ACHN (cell line): ENCODE data around the gene CXXC5.

Experiments used
- DNase-seq: peaks from one replicate; pipeline ENCODE4 v3.0.0-alpha.2; 2015
- in situ Hi-C: cut with HindIII; loops from 2 replicates; pipeline ENCODE4 v1.10.0; 2017; ENCODE audit warnings: low sequenced_read_pairs, low pct_ligation_motif_present, low pct_unique_long_range_greater_than_20kb

CXXC5 gene

DNA sequence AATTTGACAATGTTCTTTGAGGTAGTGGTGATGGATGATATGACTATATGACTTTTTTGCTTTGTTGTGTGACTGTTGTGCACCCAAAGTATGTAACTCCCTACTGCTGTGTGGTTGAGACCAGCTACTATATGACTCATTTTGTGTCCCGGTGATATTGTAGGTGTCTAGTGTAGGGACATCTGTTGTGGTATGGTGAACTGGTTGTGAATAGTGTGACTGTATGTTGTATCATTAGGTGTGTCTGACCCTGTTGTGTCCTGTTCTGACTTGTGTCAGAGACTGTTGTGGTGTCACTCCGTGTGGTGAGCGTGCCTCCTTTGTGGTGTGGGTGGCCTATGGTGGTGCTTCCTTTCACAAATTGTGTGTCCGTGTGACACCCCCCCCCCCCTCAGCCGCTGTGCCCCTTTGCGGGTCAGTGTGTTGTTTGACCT lies 11.2 kb upstream of the CXXC5 start:
- in situ Hi-C loops, result no loop called here
- no peak for DNase-seq

DNA sequence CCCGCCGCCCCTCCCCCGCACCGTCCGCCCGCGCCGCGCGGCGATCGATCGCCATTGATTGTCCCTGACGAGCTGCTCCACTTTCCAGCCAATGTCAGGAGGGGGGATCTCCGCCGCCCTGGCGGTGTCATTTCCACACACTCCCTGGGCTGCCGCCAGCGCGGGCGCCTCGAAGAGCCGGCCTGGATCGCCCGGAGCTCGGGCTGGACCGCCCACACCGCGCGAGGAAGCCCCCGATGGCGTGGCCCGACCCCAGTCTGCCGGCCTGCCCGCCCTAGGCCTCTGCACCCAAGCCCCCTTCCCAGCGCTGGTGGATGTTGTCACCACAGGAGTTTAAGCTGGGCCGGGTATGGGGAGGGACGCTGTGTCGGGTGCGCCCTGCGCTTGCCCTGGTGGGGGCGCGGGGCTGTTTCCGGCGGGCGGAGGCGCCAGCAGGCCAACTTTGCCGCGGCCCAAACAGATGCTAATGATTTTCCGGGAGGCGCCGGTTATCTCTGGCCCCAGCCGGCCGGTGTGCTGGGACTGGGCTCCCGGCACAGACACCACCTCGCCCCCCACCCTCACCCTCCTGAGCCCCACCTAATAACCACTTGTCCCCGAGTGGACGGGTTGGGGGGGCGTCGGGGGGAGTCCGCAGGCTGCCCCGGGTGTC lies 10.6 kb upstream of the CXXC5 start:
- peak; percentile 76 for DNase-seq
- in situ Hi-C loops, result no loop called here

DNA sequence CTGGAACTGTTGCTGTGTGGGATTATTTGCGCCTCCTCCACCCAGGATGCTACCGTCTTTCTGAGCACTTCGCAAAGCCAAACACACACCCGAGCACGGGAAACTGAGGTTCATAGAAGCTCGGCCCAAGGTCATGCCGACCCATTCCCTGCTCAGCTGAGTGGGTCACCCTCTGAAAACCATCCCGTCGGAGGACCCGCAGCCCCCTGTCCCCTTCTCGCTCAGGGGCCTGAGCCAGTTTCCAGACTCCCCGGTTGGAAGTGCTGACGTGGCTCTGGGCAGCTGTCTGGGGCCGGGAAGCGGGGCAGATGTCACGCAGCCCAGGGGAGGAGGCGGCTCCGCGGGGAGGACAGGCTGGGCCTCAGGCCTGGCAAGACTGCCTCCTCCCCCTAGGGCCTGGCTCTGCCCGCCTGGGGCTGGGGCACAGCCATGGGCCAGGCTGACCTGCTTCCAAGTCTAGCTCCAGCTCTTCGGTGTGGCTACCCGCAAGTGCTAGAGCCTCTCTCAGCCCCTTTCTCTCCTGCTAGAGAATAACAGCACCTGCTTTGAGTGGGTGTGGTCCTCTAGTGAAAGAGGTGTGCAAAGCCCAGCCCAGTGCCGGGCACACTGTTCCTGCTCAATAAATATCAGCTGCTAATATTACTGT lies 9.9 kb upstream of the CXXC5 start:
- DNase-seq, result peak; percentile 77
- in situ Hi-C loops, result no loop called here

DNA sequence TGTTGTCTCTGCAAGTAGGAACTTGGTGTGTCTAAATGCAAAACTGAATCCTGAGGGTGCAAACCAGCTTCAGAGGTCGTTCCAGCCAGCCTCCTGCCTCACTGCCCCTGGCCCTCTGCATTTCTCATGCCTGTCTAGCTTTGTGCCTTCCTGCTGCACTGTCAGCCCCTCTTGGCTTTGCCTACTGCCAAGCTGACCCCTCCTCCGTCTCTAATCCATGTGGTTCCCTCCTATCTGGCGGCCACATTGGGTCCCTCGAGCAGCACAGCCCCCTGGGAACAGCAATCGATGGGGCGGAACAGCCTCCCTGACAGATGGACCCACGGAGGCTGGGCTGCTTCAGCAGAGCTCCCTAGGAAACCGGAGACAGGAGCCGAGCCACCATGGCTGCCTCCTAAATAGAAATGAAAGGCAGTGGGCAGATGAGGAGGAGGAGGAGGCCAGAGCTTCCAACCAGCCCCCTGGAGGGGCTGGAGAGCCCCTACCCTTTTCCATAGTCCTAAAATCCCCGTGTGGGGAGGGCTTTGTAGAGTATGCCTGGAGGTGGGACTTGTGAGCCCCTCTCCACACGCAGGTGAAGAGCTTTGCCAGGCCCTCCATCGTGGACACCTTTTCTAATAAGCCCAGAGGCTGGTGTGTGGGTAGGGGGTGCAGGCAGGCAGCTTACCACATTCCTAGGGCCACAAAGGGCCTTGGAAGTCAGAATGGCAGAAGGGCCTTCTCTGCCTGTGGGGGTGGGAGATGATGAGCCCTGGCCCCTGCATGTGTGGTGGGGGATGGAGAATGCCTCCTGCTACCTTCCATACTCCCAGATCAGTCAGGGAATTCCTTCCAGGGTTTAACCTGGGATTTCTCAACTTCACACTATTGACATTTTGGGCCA lies 9.2 kb upstream of the CXXC5 start:
- no peak for DNase-seq
- in situ Hi-C loops, result no loop called here

DNA sequence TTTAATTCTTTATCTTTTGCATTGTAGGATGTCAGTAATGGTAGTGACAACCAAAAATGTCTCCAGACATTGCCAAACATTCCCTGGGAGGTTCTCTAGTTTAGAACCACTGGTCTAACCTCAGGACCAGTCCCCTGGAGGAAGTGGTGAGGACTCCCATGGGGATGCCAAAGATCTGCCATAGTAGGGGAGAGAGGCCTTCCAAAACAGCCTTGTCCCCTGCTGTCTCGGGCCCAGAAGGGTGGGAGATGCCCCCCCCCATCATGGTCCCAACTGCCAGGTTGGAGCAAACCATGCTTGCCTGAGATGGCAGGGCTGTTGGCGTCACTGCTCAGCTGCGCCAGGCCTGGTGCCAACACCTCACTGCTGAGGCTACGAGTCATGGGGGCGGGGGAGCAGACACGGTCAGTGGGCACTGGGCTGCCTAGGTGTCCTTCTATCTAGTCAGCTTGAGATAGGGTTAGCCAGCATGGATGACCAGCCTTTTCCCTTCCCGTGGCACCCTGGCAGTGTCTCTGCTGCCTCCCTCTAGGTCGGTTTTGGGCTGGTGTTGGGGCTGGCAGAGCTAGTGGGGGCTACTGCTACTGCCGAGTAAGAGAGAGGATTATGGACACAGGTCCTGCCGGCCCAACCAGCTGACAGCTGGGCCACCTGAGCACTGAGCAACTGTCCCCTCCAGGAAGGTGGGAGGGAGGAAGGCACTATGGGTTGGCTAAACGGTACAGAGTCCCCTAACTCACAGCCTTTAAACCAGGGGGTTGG lies 8.3 kb upstream of the CXXC5 start:
- in situ Hi-C loops, result no loop called here
- DNase-seq, result peak; percentile 63

DNA sequence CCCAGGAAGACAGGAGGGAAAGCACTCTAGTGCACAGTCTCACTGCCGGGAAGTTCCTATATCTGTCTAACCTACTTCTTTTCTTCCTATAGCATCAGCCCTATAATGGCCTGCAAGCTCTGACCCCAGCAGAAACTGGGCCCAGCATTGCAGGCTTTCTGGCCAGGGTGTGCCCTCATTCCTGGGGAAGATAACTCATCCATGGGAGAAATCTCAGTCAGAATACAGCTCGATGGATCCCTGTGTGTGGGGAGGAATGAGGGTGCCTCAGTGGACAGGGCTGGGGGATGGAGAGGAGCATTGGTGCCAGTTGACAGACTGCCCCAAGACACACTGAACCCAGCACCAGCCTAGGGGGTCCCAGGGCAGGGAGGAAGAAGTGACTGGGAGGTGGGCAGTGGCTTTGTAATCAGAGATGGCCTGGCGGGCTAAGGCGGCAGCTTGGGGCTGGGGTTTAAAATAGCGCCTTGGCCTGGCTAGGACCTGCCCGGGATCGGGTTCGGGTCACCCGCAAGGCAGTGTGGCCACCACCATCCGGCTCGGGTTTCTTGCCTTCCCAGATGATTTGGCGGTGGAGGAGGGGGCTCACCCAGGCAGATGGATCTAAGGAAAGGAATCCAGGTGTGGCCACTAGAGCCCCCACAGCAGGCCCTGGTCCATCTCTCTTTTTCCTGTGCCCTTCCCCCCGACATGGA lies 7.6 kb upstream of the CXXC5 start:
- no peak for DNase-seq
- in situ Hi-C loops, result no loop called here

DNA sequence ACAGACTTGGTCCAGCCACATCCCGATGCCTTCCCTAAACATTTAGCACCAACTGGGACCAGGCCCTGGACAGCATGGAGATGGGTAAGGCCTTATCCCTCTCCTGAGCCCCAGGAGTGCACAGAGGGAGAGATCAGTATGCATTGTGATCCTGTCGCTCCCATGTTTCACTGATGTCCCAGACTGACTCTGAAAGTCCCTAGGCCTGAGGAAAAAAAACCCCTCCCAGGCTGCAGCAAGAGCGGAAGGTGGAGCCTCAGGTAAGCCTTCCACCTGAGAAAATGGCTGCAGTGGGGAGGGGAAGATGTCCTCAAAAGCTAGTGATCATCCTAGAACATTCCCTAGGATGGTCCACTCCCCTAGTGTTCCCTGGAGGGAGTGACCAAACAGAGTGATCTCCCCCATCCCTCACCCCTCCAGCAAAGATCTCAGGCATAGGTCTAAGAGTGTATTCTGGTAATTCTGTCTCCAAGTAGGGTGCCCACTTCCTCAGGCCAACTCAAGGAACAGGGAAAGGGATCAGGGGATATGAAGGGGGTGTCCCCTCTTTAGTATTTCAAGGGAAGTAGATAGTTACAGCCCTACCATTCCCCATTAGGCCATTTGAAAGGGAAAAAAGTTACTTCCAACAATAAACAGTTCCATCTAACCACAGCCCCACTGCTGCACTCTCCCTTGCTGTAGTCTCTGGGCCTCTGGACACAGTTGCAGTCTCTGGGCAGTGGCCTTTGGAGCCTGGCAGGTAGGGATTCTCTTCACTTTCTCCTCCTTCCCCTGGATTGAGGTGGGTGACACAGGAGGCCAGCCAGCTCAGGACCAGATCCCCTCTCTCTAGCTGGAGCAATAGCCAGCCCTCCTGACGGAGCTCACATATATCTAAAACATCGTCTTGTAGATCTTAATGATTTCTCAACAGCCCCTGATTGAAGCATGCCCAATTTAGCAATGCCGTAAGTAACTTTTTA lies 6.8 kb upstream of the CXXC5 start:
- DNase-seq, result no peak
- in situ Hi-C loops, result no loop called here

DNA sequence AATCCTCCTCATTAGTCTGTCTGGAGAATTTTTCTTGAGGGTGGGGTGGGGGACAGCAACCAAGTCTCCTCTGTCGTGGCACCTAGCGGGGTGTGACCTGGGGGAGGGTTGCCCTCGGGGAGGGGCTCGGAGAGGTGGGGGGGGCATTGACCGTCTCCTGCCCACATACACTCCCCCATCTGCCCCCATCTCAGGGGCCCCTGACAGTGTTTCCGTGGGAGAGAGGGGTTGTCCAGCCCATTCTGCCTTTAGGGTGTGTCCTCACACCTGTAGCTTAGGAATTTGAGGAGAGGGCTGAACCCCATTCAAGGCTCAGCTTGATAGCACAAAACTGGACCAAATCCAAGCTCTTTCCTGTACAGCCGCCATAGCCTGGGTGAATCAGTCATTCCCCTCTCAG lies 5.9 kb upstream of the CXXC5 start:
- no peak for DNase-seq
- in situ Hi-C loops, result no loop called here

DNA sequence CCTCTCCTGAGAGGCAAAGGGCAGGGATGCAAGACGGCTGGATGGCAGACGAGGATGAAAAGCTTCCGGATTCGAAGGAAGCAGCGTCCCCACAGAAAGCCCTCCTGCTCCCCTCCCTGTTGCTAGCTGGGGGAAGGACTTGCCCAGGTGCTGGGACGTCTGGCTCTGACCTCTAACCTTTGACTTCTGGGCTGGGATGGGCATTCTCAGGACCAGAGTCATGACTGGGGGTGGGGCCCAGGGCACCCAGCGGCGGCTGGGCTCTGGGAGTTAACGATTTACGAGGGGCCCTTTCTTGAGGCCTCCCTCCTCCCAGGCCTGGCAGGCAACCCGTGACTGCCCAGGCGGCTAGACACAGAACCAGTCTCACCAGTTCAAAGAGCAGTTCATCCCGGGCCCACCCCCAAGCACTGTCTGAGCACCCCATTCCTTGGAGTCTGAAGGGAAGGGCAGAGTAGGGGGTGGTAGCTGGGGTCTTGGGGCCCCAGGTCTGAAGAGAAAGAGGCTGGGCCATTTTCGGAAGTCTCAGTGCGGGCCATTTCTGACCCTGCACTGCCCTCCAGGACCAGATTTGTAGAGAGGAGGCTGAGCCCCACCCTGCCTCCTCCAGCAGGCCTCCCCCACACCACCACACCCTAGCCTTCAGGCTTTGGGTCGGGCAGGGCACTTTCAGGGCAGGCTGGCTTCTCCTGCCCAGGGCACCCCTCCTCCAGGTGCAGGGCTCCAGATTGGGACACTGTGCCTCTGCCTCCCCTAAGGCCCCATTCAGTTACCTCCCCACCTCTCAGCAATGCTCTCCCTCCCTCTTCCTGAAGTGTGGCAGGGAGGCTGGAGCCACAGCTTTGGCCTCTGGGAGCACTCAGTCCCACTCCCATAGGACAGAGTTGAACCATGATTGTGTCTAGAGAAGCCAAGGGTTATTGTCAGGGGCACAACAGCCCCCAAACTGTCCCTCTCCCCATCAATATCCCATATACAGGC lies 5.0 kb upstream of the CXXC5 start:
- in situ Hi-C loops, result no loop called here
- DNase-seq, result peak; percentile 69

DNA sequence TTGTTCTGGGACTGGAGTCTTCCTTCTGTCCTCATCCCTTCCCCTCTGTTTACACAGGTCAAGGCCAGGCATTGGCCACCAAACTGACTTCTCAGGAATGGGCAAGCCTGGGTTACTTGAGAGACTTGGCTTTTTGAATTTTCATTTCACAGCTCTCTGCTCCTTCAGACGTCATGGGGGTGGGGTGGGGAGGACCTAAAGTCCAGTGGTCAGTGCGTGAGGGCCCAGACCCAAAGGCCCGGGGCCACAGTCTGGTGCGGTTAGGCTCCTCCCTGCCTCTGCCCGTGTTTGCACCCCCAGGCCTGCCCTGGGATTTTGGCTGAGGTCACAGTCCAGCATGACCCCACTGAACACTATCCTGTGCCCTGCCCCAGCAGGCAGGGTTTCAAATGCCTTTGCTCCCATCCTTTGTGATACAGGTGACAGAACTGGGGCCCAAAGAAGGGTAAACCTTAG lies 4.1 kb upstream of the CXXC5 start:
- in situ Hi-C loops, result no loop called here

DNA sequence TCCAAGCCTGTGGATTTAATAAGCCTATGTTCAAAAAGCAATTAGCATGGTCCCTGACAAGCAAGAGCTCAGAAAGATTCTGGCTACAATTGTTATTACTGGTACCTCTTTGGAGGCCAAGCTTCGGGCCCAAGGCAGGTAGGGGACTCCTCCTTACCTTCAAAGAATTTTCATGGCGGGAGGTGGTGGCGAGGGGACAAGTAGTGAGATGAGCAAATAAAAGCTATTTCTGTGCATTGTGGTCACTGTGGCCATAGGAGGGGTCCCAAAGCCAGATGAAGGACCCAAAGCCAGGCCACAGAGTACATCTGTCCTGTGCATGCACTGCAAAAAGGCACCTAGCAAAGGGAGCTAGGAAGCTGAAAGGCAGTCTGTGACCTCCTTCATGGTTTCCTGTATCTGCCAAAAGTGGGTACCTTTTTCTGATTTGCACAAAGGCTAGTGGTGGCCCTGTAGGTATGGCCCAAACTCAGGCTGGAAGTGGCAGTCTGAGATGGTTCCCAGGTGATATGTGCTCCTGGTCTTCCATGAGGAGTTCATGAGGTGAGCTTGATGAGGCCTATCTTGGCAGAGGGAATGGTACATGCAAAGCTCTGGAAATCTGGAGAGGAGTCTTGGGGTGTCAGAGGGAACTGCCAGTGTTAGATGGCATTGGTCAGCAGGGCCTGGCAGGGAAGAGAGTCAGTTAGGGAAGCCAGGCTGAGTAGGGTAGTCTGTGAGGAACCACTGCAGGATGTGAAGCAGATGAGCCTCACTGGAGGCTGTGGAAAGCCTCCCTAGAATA lies 3.3 kb upstream of the CXXC5 start:
- in situ Hi-C loops, result no loop called here
- no peak for DNase-seq

More for the DNA sequence above, 4.1 kb upstream of the CXXC5 start:
- DNase-seq, result no peak

DNA sequence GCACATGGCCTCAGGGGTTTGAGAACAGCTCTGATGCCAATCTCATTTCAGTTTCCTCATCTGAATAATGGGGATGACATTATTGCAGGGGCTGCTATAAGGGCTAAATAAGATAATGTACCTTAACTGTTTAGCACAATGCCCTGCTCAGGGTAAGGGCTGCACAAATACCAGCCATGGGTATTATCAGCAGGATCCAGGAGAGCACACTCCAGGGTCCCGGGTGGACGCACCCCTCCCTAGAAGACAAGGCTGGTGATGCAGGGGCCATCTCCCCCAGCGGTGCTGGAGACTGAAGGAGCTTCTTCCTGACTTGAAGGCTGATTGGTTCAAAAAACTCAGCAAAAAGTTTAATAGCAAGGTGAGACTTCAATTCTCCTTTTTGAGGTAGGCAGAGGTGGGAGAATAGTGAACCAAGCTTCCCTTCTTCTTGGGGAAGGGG lies 2.7 kb upstream of the CXXC5 start:
- DNase-seq, result no peak
- in situ Hi-C loops, result no loop called here

DNA sequence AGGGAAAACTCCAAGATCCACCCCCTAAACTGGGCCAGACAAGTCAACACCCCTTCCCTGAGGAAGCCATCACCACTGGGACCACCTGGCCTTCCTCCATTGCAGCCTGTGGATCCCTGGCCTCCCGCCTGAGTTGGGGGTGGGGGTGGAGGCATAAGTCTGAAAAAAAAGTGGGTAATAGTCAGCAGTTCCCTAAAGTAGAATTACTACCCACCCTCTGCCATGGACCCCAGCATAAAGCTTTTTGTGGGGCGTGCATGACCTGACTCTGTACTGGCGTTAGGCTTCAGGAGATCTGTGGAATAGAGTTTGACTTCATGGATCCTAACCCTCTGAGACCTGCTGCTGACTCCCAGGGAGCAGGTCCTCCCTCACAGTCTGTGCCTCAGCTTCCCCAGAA lies 2.0 kb upstream of the CXXC5 start:
- in situ Hi-C loops, result no loop called here
- DNase-seq, result no peak

DNA sequence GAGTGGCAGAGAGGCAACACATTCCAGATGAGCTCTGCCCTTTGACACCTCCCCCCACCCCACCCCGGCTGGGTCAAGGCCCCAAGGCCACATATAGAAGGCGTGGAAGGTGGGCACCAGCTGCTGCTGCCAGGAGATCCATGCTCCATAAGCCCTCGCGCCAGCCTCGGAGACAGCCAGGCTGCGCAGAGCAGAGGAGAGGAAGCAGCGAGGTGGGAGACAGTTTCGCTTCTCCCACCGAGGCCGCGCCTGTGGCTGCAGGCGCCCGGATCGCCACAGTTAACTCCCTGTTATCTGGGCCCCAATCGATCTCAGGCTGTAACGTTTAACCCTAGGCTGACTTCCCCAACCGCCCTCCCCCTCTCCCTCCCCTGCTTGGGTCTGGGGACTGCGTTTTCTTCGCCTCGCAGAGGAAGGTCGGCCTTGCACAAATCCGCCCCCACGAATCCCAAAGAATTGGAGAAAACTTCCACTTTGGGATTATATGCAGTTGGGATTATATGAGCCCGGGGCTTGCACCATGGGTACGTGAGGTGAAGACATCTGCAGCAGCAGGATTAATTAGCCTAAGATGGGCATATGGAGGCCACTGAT lies 1.1 kb upstream of the CXXC5 start:
- in situ Hi-C loops, result no loop called here
- DNase-seq, result no peak
